ENCODE results near the gene PNMA8A.

- TF ChIP-seq POLR2A (IDR thresholded peaks at IDR 0.05) (no peak), CTCF (IDR thresholded peaks at IDR 0.05) (no peak), POLR2AphosphoS5 (IDR thresholded peaks at IDR 0.05) (no peak), EP300 (IDR thresholded peaks at IDR 0.05) (no peak)
These were observed 42.9 kb downstream of the PNMA8A start, which contains the start of gene PNMA8C for GRCh38 chr19:46428239-46429135.
